HG02588 (cell line): Measurements from ENCODE around the gene SPAST.
"Not testable (repeated sequence)": the region's sequence is repeated elsewhere in the genome, so short reads cannot be mapped to it uniquely, and the experiment has no call there.

ENCODE experiments used
- ATAC-seq: cut with Tn5 transposase; IDR thresholded peaks from one replicate; pipeline ENCODE4 v1.9.1; 2021; ENCODE audit warnings: mild to moderate bottlenecking, moderate library complexity; ENCODE audit not compliant: unreplicated experiment

The SPAST gene

DNA sequence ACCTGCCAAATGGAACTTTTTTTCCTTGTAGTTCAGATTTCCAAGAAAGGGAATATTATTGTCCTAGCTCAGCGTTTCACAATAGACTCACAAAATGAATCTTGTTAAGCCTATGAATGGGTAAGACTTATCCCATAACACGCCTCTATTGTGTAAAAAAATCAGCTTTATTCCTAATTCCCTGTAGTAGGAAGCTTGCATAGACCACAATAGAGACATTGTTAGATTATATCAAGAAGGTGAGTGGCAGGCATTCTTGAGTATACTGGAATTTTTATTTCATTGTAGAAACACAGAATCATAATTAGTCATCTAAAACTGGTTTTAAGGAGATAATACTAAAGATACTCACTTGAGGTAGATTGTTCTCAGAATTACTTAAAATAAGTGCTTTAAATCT is 55.8 kb downstream of the SPAST start:
- ATAC-seq = no peak

DNA sequence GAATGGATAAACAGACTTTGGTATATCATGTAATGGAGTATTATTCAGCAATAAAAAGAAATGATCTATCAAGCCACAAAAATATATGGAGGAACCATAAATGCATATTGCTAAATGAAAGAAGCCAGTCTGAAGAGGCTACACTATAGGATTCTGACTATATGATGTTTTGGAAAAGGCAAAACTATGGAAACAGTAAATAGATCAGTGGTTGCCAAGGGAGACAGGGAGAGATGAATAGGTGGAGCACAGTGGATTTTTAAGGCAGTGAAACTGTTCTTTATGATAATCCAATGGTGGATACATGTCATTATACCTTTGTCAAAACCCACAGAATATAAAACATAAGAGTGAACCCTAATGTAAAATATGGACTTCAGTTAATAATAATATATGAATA is 61.3 kb downstream of the SPAST start:
- ATAC-seq = no peak

DNA sequence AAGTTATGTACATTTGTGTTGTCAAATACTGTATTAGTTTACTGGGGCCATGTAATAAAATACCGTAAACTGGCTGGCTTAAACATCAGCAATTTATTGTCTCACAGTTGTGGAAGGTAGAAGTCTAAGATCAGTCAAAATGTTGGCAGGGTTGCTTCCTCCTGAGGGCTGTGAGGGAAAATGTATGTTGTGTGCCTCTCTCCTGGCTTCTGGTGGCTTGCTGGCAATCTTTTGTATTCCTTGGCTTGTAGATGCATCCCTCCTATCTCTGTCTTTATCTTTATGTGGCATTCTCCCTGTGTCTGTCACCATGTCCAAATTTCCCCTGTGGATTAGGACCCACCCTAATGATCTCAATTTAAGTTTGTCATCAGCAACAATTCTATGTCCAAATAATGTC is 65.3 kb downstream of the SPAST start:
- no peak for ATAC-seq

DNA sequence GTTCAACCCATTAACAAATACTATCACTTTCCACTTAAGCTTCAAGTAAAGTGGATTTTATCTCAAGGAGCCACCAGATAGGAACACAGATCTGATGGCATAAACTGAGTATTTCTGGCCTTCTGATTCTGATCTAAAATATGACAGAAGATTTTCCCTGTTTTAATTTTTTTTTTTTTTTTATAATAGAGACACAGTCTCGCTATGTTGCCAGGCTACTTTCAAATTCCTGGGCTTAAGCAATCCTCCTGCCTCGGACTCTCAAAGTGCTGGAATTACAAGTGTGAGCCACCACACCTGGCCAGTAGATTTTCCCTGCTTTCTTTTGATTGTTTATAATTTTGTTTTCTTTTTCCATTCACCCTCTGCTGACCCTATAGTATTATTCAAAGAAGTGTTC is 65.7 kb downstream of the SPAST start:
- no peak for ATAC-seq

DNA sequence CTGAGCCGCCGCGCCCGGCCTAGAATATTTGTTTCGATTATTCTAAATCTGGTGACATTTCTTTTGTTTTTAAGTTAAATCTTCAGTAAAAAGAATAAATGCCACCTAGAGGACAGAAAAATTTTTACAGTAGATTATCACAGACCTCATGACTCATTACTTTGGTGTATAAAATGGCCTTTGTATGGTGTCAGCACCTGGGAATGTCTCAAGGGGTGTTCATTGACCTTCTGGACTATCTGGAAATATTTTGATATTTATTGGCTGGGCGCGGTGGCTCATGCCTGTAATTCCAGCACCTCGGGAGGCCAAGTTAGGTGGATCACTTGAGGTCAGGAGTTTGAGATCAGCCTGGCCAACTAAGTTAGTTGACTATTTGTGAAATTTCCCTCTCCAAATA is 72.1 kb downstream of the SPAST start:
- no peak for ATAC-seq

DNA sequence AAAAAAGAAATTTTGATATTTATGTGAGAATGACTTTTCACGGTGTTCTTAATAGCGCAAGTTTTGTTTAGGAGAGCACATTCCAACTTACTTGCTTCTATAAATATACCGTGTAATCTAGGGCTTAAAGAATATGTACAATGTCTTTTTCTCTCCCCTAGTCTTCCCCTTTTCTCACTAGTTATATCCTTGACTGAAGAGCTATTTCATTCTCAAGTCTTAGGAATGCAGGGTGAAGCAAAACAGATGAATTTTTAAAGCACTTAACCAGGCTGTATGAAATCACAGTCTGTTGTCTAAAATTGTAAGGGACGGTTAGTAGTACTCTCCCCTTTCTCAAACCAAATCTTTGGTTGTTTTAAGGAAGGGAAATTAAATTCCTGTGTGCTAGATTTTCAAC is 72.7 kb downstream of the SPAST start:
- no peak for ATAC-seq

DNA sequence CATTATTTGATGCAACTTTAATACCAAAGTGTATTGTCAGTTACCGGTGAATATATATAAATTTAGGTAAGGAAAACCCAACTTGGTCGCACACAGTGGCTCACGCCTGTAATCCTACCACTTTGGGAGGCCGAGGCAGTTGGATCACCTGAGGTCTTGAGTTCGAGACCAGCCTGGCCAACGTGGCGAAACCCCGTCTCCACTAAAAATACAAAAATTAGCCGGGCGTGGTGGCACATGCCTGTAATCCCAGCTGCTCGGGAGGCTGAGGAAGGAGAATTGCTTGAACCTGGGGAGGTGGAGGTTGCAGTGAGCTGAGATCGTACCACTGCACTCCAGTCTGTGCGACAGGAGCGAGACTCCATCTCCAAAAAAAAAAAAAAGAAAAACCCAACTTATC is 88.2 kb downstream of the SPAST start:
- not testable (repeated sequence) for ATAC-seq

DNA sequence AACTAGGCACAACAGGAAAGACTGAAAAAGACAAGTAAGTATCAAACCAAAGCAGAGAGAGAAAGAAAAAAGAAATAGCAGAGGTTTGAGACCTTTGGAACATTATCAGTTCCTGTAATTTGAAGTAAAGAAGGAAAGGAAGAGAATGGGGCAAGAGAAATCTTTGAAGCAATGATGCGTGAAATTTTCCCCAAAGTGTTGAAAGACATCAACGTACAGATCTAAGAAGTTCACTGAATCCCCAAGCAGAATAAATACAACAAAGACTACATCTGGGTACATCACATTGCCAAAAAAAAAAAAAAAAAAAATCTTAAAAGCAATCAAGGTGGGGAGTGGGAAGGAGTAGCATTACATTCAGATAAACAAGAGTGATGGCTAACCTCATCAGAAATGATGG is 96.3 kb downstream of the SPAST start:
- no peak for ATAC-seq

DNA sequence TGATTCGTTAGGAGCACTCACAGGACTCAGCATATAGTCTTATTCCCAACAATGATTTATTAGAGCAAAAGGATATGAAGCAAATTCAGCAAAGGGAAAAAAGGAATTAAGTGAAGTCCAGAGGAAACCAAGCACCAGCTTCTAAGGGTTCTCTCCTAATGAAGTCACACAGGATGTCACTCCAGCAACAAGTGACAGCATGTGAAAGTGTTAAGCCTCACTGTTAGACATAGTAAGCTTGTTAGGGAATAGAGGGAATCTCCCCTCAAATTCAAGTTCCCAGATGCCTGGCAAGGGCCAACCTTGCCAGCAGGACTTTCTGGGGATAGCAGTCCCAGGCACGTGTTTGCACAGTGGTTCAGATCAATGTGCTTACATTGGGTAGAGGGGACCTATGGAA is 97.9 kb downstream of the SPAST start:
- no peak for ATAC-seq

DNA sequence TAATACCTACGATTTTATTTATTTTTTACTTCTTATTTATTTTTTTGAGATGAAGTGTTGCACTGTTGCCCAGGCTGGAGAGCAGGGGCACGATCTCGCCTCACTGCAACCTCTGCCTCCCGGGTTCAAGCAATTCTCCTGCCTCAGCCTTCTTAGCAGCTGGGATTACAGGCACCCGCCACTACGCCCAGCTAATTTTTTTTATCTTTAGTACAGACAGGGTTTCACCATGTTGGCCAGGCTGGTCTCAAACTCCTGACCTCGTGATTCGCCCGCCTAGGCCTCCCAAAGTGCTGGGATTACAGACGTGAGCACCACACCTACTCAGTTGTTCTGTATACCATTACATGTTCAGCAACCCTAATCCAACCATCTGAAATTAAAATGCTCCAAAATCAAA is 100.9 kb downstream of the SPAST start:
- ATAC-seq = not testable (repeated sequence)

DNA sequence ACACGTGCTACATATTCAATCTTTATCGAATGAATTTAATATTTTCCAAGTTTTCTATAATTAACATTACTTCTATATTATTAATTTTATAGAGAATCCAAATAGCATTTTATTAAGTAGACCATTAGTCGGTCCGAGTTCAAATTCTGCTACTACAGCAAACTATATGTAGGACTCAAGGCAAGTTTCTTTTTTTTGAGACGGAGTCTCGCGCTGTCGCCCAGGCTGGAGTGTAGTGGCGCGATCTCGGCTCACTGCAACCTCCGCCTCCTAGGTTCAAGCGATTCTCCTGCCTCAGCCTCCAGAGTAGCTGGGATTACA is 101.6 kb downstream of the SPAST start:
- not testable (repeated sequence) for ATAC-seq

DNA sequence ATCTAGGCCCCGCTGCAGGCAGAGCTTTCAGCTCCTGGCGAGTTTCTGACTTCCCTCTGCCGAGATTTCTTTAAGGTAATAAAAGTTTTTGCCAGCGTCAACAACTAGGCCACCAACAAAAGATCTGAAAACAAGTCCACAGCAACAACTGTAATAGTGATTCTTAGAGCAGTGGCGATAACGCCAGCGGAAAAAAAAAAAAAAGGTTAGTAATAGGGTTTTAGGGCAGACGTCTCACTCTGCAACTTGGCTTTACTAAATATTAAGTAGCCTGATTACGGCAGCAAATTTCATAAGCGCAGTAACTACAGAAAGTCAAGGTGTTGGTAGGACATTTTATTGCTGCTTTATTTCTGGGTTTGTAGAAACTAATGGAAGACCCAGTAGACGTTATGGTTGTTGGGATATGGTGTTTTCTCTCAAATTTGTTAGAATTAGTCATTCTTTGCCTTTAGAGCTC is 102.8 kb downstream of the SPAST start:
- ATAC-seq = no peak

DNA sequence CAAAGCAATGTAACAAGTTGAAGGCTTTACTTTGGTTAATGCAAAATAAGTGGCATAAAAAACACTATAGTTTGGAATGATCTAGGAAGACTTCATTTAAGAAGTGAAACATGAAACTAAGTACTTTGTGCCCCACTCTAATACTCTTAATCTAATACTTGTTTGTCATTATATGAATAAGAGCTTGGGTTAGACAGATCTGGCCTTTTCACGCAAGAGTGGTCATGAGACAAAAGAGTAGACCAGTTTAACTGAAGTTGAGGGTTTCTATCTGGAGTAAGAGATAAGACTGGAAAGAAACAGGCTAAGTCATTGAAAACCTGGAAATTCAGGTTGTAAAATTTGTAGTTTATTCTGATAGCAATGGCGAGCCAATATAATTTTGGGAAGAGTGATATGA is 105.2 kb downstream of the SPAST start:
- ATAC-seq = no peak

DNA sequence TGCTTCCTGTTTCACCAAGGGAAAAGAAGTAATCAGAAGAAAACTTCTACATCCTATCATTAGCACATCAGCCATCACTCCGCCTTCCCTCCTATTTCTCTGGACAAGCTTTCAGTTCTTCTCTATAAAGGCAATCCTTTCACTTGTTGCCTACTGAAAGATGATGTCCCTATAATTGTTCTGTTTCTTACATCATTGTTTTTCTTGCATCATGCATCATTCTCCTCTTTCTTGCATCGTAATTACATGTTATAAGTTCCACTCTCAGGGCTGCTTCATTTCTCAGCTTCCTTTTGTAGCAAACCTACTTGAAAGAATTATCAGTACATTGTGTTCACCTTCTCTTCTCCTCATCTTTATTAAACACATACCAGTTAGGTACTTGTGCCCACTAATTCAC is 109.5 kb downstream of the SPAST start:
- no peak for ATAC-seq

DNA sequence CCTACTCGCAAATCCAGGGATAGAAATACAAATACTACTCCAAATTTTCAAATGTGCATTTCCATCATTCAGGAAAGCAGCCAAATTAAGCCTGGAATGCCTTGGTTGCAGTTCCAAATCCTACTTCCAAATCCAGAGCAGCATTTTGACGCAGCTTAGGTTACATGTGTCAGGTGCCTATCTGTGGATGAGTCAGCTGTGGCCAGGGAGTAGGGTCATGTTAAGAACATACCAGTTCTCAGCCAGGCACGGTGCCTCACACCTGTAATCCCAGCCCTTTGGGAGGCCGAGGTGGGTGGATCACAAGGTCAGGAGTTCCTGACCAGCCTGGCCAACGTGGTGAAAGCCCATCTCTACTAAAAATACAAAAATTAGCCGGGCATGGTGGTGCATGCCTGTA is 119.3 kb downstream of the SPAST start:
- ATAC-seq = no peak

DNA sequence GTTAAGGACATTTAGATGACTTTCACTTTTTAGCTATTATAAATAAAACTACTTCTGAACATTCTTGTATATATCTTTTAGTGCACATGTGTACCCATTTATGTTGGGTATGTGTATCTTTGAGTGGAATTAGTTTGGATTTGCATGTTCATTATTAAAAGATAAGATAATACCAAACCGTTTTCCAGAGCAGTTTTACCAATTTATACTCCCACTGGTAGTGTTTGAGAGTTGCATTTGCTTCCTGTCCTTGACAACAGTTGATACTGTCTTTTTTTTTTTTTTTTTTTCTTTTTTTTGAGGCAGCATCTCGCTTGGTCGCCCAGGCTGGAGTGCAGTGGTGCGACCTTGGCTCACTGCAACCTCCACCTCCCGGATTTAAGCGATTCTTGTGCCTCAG is 125.7 kb downstream of the SPAST start:
- no peak for ATAC-seq

DNA sequence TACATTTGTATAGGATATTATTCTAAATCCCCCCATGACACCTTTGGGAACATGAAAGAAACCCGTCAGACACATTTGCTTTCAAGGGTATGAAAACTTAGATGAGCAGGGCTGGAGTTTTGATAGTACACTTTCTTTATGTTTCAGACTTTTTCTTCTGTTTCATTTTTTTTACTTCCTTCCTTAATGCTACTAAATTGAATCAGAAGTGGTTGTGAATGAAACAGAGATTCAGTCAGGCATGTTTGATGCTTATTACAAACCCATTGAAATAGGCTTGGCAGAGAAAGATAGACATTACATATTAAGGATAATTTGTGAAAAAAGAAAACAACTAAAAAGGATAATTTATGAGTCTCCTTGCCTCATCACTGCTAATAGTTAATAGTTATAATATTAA is 129.1 kb downstream of the SPAST start:
- ATAC-seq = no peak

DNA sequence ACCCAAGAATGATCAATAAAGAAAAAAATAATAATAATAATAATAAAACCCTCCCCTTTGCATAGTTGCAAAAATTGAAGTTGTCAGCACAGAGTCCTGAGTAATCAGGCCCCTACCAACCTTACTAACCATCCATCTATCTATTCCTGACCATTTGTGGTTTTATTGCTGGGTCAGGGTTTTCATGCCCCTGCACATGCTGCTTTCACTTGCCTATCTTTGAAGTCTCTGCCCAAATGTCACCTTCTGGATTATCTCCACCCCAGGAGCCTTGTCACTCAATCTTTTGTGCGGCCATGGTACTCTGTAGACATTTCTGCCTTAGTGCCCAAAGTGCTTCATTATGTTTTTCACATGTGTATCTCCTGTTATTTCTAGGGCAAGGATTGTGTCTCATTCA is 137.5 kb downstream of the SPAST start:
- ATAC-seq = no peak

DNA sequence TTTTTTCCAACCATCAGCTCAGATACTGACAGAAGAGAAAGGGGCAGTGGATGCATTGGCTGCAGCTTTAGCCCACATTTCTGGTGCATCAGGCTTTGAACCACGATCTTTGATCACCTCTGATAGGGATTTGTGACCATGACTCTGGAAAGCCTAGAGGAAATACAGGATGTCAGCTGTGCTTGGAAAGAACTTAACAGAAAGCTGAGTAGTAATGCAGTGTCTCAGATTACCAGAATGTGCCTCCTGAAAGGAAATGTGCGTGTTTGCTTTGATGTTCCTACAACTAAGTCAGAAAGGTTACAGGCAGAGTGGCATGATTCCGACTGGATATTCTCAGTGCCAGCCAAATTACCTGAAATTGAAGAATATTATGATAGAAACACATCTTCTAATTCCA is 140.1 kb downstream of the SPAST start:
- ATAC-seq = not testable (repeated sequence)
